ENCODE results near the gene SENP2. TPM values are rescaled to one million over a fixed set of nuclear protein-coding genes. Genes with fewer than 3 reads are reported as not detected.

SENP2 gene
- total and polyA plus RNA-seq, 2 experiments from 2014 or later: 29.2 to 80.3 TPM

- Histone ChIP-seq H3K4me1 (ENCODE audit: insufficient read depth) (no peaks in the 10 kb centered on the region), H2AFZ (no peak overlapping the region), H3K4me3 (no peak overlapping the region), H3K79me2 (replicated peaks; ENCODE audit: insufficient read depth) (no peaks in the 10 kb centered on the region), H3K27me3 (ENCODE audit: insufficient read depth) (no peaks in the 10 kb centered on the region), H3F3A (replicated peaks; ENCODE audit: low read depth) (peaks cover 8% of the 10 kb centered on the region; the same call in 1 of the 2 replicates), H3K9me2 (ENCODE audit: insufficient read depth) (no peaks in the 10 kb centered on the region), H3K27ac (ENCODE audit: low read depth) (no peak overlapping the region), H4K20me1 (replicated peaks; ENCODE audit: insufficient read depth) (peaks cover 6% of the 10 kb centered on the region; the same call in 1 of the 2 replicates), H3K36me3 (ENCODE audit: insufficient read depth) (peaks cover 15% of the 10 kb centered on the region), H3K4me2 (no peak overlapping the region)
- DNase-seq (ENCODE audit: low spot score) (no peak), ATAC-seq (no peak)
- H3K4me1 Mint-ChIP-seq: no peaks in the 10 kb centered on the region
- no peak for TF ChIP-seq STAT1 (IDR thresholded peaks at IDR 0.05; ENCODE audit: unreplicated experiment)
- no peak for TF ChIP-seq EZH2 (IDR thresholded peaks at IDR 0.05; ENCODE audit: low read depth, unreplicated experiment)
- H3K4me3 Mint-ChIP-seq: no peak overlapping the region
- H3K27me3 Mint-ChIP-seq (ENCODE audit: insufficient read depth, low read depth, poor library complexity): peaks cover 10% of the 10 kb centered on the region
- peaks cover 39% of the 10 kb centered on the region for H3K36me3 Mint-ChIP-seq (ENCODE audit: low read depth)
- no peaks in the 10 kb centered on the region for H3K9me3 Mint-ChIP-seq
- H3K27ac Mint-ChIP-seq: no peak overlapping the region
Observed at GRCh38 chr3:185632996-185633395, 46.9 kb downstream of the SENP2 start.

- no peak overlapping the region for H3K4me3 Mint-ChIP-seq
- no peaks in the 10 kb centered on the region for H3K79me2 ChIP-seq (replicated peaks; ENCODE audit: insufficient read depth)
- no peak overlapping the region for H3K27ac Mint-ChIP-seq
- H3K9me2 ChIP-seq (ENCODE audit: insufficient read depth): no peaks in the 10 kb centered on the region
- DNase-seq (ENCODE audit: low spot score): no peak
- peaks cover 9% of the 10 kb centered on the region for H3K36me3 Mint-ChIP-seq (ENCODE audit: low read depth)
- H3K27me3 ChIP-seq (ENCODE audit: insufficient read depth): no peaks in the 10 kb centered on the region
- no peaks in the 10 kb centered on the region for H4K20me1 ChIP-seq (replicated peaks; ENCODE audit: insufficient read depth)
- H3K4me3 ChIP-seq: no peak overlapping the region
- no peak overlapping the region for H3K27ac ChIP-seq (ENCODE audit: low read depth)
- H3K4me1 ChIP-seq (ENCODE audit: insufficient read depth): no peaks in the 10 kb centered on the region
- no peak overlapping the region for H3K4me2 ChIP-seq
- no peak for ATAC-seq
- no peaks in the 10 kb centered on the region for H3K36me3 ChIP-seq (ENCODE audit: insufficient read depth)
- H3K4me1 Mint-ChIP-seq: no peaks in the 10 kb centered on the region; the same call in 1 of the 3 replicates
- H3K27me3 Mint-ChIP-seq (ENCODE audit: insufficient read depth, low read depth, poor library complexity): peaks cover 17% of the 10 kb centered on the region
- no peaks in the 10 kb centered on the region for H3K9me3 Mint-ChIP-seq
- no peak overlapping the region for H2AFZ ChIP-seq
- H3F3A ChIP-seq (replicated peaks; ENCODE audit: low read depth): no peaks in the 10 kb centered on the region
- TF ChIP-seq EZH2 (IDR thresholded peaks at IDR 0.05; ENCODE audit: low read depth, unreplicated experiment) (no peak), ZNF114 (CRISPR knock-in tag; IDR thresholded peaks at IDR 0.05) (no peak), CTCF (conservative IDR thresholded peaks at IDR 0.05; ENCODE audit: low read depth in 2 of 2) (no peak), POLR2AphosphoS5 (IDR thresholded peaks at IDR 0.05; ENCODE audit: low read depth) (no peak; the same call in 1 of the 2 replicates), ZNF331 (CRISPR knock-in tag; IDR thresholded peaks at IDR 0.05; ENCODE audit: low read depth) (no peak), CREB1 (CRISPR knock-in tag; IDR thresholded peaks at IDR 0.05; ENCODE audit: low read depth) (no peak), JUNB (IDR thresholded peaks at IDR 0.05; ENCODE audit: unreplicated experiment) (no peak), ZNF462 (CRISPR knock-in tag; IDR thresholded peaks at IDR 0.05) (no peak), EZH2phosphoT487 (IDR thresholded peaks at IDR 0.05; ENCODE audit: unreplicated experiment) (no peak), STAT1 (IDR thresholded peaks at IDR 0.05; ENCODE audit: unreplicated experiment) (no peak), REST (IDR thresholded peaks at IDR 0.05; ENCODE audit: unreplicated experiment) (no peak)
Observed at GRCh38 chr3:185637388-185637787, 51.3 kb downstream of the SENP2 start.

All from GM23338 (cell line).